Keratinocyte (primary cell): ENCODE measurements around the gene PRLHR. TPM values are rescaled to one million over a fixed set of nuclear protein-coding genes. Genes with fewer than 3 reads are reported as not detected.

Experiments
- DNase-seq: peaks from one replicate; pipeline ENCODE4 v3.0.0-alpha.2; 2011; ENCODE audit warnings: low read depth, missing footprints, low spot score
- FAIRE-seq: peaks from 2 replicates; lab custom pipeline; 2011; peaks lifted over from hg19 to GRCh38; lab: Jason Lieb, UNC
- H2AFZ ChIP-seq: 2 replicates; pipeline ENCODE4 v1.6.0; 2012; ENCODE audit warnings: low read length, control low read depth, inconsistent platforms; ENCODE audit not compliant: control insufficient read depth
- H3K27ac ChIP-seq: 2 replicates; pipeline ENCODE4 v1.5.1; 2011; ENCODE audit warnings: low read length; ENCODE audit not compliant: control insufficient read depth, insufficient read depth
- H3K27me3 ChIP-seq: 3 replicates; pipeline ENCODE4 v1.6.0; 2011; ENCODE audit warnings: low read length; ENCODE audit not compliant: control insufficient read depth, insufficient read depth; ENCODE audit errors: extremely low read depth
- H3K36me3 ChIP-seq, 2 experiments: 2 replicates in 1 of 2; 3 replicates in 1 of 2; pipeline ENCODE4 v1.5.1; 2011; ENCODE audit warnings: low read length in 2 of 2, mild to moderate bottlenecking in 1 of 2; ENCODE audit not compliant: control insufficient read depth in 2 of 2, insufficient read depth in 2 of 2; ENCODE audit errors: extremely low read depth in 1 of 2
- H3K4me1 ChIP-seq: 3 replicates; pipeline ENCODE4 v1.5.1; 2011; ENCODE audit warnings: low read length; ENCODE audit not compliant: control insufficient read depth, insufficient read depth; ENCODE audit errors: extremely low read depth
- H3K4me2 ChIP-seq: 3 replicates; pipeline ENCODE4 v1.6.0; 2011; ENCODE audit warnings: low read depth, low read length; ENCODE audit not compliant: control insufficient read depth, insufficient read depth; ENCODE audit errors: extremely low read depth
- H3K4me3 ChIP-seq, 3 experiments: fragments of 200-600 bp in 1 of 3; sonication (generic) in 1 of 3; 2 replicates in 2 of 3; 3 replicates in 1 of 3; pipeline ENCODE4 v1.5.1; 2011 to 2016; ENCODE audit warnings: low read length in 3 of 3, mild to moderate bottlenecking in 3 of 3, control low read depth in 2 of 3, inconsistent platforms in 1 of 3, low read depth in 1 of 3, mixed read lengths in 1 of 3, mixed run types in 1 of 3, moderate library complexity in 1 of 3; ENCODE audit not compliant: control insufficient read depth in 2 of 3, insufficient read depth in 2 of 3; ENCODE audit errors: extremely low read depth in 1 of 3
- H3K79me2 ChIP-seq: 2 replicates; pipeline ENCODE4 v1.6.0; 2012; ENCODE audit warnings: low read length; ENCODE audit not compliant: control insufficient read depth, insufficient read depth
- H3K9ac ChIP-seq: 3 replicates; pipeline ENCODE4 v1.6.0; 2011; ENCODE audit warnings: low read length; ENCODE audit not compliant: control insufficient read depth, insufficient read depth; ENCODE audit errors: extremely low read depth
- H3K9me1 ChIP-seq: 3 replicates; pipeline ENCODE4 v1.6.0; 2011; ENCODE audit warnings: low read length; ENCODE audit not compliant: control insufficient read depth, insufficient read depth; ENCODE audit errors: extremely low read depth
- H3K9me3 ChIP-seq: 2 replicates; pipeline ENCODE4 v1.5.1; 2012; ENCODE audit warnings: low read depth, low read length; ENCODE audit not compliant: control insufficient read depth
- H4K20me1 ChIP-seq: 3 replicates; pipeline ENCODE4 v1.6.0; 2011; ENCODE audit warnings: low read length; ENCODE audit not compliant: control insufficient read depth, insufficient read depth; ENCODE audit errors: extremely low read depth
- EZH2 ChIP-seq: IDR thresholded peaks from one replicate; pipeline ENCODE4 v1.6.1; 2012; ENCODE audit warnings: inconsistent platforms, mild to moderate bottlenecking, low read length, moderate library complexity
- dilution Hi-C: fragments of 300-500 bp; cut with MboI; formaldehyde crosslinking; loops from one replicate; pipeline ENCODE4 v1.7.0; 2020; ENCODE audit warnings: low sequenced_read_pairs; ENCODE audit not compliant: extremely low pct_ligation_motif_present
- polyA plus RNA-seq, 5 experiments: library from polyadenylated mRNA; depleted of rRNA in 3 of 5; stranded (reverse) in 3 of 5; stranded (forward) in 1 of 5; unstranded in 1 of 5; fragments of >200 nt; gene quantifications; 1 replicate in 1 of 5; 2 replicates in 3 of 5; 3 replicates in 1 of 5; pipeline versions ENCODE4 v1.2.1 to v1.2.3, GENCODE V29; 2011 to 2012; ENCODE audit warnings: missing spikeins in 2 of 5, low read depth in 1 of 5, low replicate concordance in 1 of 5
- TF ChIP-seq, protein P1 (sequence below), 3 experiments: IDR thresholded peaks in 1 of 3; conservative IDR thresholded peaks in 1 of 3; optimal IDR thresholded peaks in 1 of 3; 2 replicates in 2 of 3; 3 replicates in 1 of 3; pipeline versions ENCODE3 to v1.5.1; 2011; ENCODE audit warnings: low read length in 3 of 3, mild to moderate bottlenecking in 3 of 3, moderate library complexity in 2 of 3, control low read depth in 1 of 3, inconsistent platforms in 1 of 3; ENCODE audit not compliant: insufficient read depth in 2 of 3; ENCODE audit errors: extremely low read depth in 1 of 3

Gene PRLHR
- polyA plus RNA-seq, 1 donor (not counting 4 experiments of a cell fraction or from before 2014, with no cell fraction given), result not detected

DNA sequence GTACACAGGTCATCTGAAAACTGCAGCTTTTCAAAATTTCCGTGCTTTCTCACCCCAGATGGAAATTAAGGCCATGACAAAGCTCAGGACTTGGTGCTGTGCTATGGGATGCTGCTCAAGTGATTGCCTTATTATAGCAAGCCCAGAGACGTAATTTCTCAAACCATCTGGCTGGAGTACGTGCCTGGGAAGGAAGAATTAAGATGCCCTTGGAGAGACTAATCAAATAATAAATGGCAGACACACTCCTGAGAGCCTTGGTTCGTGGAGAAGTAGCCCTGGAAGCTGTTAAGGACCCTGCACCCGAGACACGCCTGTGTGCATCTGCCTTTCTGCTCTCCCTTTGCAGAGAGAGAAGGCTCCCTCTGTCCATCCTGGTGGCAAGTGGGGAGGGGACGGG lies 38.3 kb upstream of the PRLHR start:
- no peaks in the 10 kb centered on the region for H3K36me3 ChIP-seq
- no peak overlapping the region for H3K9ac ChIP-seq
- H3K9me1 ChIP-seq, result no peaks in the 10 kb centered on the region
- no peaks in the 10 kb centered on the region for H3K4me1 ChIP-seq
- DNase-seq, result no peak
- no peak overlapping the region for H3K4me3 ChIP-seq
- H3K27me3 ChIP-seq, result peaks cover 20% of the 10 kb centered on the region
- dilution Hi-C loops, result no loop called here
- H4K20me1 ChIP-seq, result no peaks in the 10 kb centered on the region
- no peak overlapping the region for H3K27ac ChIP-seq
- H2AFZ ChIP-seq, result no peak overlapping the region
- no peak for FAIRE-seq
- TF ChIP-seq, protein P1, sequence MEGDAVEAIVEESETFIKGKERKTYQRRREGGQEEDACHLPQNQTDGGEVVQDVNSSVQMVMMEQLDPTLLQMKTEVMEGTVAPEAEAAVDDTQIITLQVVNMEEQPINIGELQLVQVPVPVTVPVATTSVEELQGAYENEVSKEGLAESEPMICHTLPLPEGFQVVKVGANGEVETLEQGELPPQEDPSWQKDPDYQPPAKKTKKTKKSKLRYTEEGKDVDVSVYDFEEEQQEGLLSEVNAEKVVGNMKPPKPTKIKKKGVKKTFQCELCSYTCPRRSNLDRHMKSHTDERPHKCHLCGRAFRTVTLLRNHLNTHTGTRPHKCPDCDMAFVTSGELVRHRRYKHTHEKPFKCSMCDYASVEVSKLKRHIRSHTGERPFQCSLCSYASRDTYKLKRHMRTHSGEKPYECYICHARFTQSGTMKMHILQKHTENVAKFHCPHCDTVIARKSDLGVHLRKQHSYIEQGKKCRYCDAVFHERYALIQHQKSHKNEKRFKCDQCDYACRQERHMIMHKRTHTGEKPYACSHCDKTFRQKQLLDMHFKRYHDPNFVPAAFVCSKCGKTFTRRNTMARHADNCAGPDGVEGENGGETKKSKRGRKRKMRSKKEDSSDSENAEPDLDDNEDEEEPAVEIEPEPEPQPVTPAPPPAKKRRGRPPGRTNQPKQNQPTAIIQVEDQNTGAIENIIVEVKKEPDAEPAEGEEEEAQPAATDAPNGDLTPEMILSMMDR (optimal IDR thresholded peaks at IDR 0.05 in 1 of 3, IDR thresholded peaks at IDR 0.05 in 1 of 3, conservative IDR thresholded peaks at IDR 0.05 in 1 of 3; ENCODE audit: extremely low read depth in 1 of 3, insufficient read depth in 2 of 3, low read length in 3 of 3), result no peak
- H3K9me3 ChIP-seq, result no peaks in the 10 kb centered on the region
- no peak overlapping the region for H3K4me2 ChIP-seq
- H3K79me2 ChIP-seq, result no peaks in the 10 kb centered on the region

DNA sequence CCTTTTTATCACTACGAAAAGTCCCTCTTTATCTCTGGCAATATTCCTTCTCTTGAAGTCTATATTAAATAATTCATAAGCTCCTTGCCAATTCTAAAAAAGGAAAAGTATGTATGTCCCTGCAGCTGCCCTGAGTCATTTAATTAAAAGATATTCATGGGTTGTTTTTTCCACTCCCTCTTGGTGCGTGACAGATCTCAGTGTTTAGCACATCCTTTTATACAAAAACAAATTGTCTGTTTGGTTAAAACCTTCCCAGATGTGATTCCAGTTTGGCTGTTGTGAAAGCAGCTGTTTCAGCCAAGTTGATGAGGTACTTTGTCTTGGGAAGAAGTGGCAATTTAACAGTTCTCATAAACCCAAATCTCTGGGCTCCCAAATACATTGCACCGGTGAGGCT lies 33.8 kb upstream of the PRLHR start:
- Histone ChIP-seq H3K9me1 (no peaks in the 10 kb centered on the region), H3K9me3 (no peaks in the 10 kb centered on the region), H3K27me3 (peaks cover 27% of the 10 kb centered on the region), H3K36me3 (no peaks in the 10 kb centered on the region), H3K9ac (no peak overlapping the region), H2AFZ (no peak overlapping the region), H3K79me2 (no peaks in the 10 kb centered on the region), H3K27ac (no peak overlapping the region), H4K20me1 (no peaks in the 10 kb centered on the region), H3K4me1 (no peaks in the 10 kb centered on the region), H3K4me2 (no peak overlapping the region), H3K4me3 (no peak overlapping the region)
- TF ChIP-seq, protein P1 (optimal IDR thresholded peaks at IDR 0.05 in 1 of 3, IDR thresholded peaks at IDR 0.05 in 1 of 3, conservative IDR thresholded peaks at IDR 0.05 in 1 of 3; ENCODE audit: extremely low read depth in 1 of 3, insufficient read depth in 2 of 3, low read length in 3 of 3), result no peak
- no peak for TF ChIP-seq EZH2
- no peak for FAIRE-seq
- dilution Hi-C loops, result no loop called here
- DNase-seq, result no peak
